Activated CD4-positive, alpha-beta memory T cell treated with anti-CD3 and anti-CD28 coated beads, Interleukin-2, amount 10 ng/mL, durations not matched to agents 7 days and 5 days (primary cell): ENCODE data around the gene CDC14A. TPM values are rescaled to one million over a fixed set of nuclear protein-coding genes. Genes with fewer than 3 reads are reported as not detected.

Source experiments
- CTCF ChIA-PET: fragments of 350-600 bp; sonication (Branson Sonifier 250); formaldehyde crosslinking; loops from one replicate; lab custom pipeline; 2021; ENCODE audit warnings: antibody characterized with exemption, inconsistent platforms; lab: Charles Lee
- POLR2A ChIA-PET: fragments of 350-600 bp; sonication (Branson Sonifier 250); formaldehyde crosslinking; loops from one replicate; lab custom pipeline; 2021; ENCODE audit warnings: antibody characterized with exemption; lab: Charles Lee
- DNase-seq: peaks from one replicate; pipeline ENCODE4 v3.0.0-alpha.2; 2020
- H3K27ac Mint-ChIP-seq: one replicate; pipeline ENCODE4 v1.8.0; 2021; ENCODE audit warnings: mild to moderate bottlenecking, mixed read lengths
- H3K27me3 Mint-ChIP-seq: one replicate; pipeline ENCODE4 v1.8.0; 2021; ENCODE audit warnings: mixed read lengths
- H3K36me3 Mint-ChIP-seq: one replicate; pipeline ENCODE4 v1.8.0; 2021; ENCODE audit warnings: low read depth, mixed read lengths
- H3K4me1 Mint-ChIP-seq: one replicate; pipeline ENCODE4 v1.8.0; 2021; ENCODE audit warnings: mixed read lengths
- H3K4me3 Mint-ChIP-seq: one replicate; pipeline ENCODE4 v1.8.0; 2021; ENCODE audit warnings: mild to moderate bottlenecking, mixed read lengths
- H3K9me3 Mint-ChIP-seq: one replicate; pipeline ENCODE4 v1.8.0; 2021; ENCODE audit warnings: mixed read lengths
- total RNA-seq, 2 experiments: library from RNA; stranded (reverse); gene quantifications; one replicate each; pipeline ENCODE4 v1.2.3, GENCODE V29; 2021

The CDC14A gene
- total RNA-seq, 2 experiments from 2014 or later, result 41.8 to 44.9 TPM

- no peak for DNase-seq
- no peaks in the 10 kb centered on the region for H3K4me1 Mint-ChIP-seq
- H3K36me3 Mint-ChIP-seq, result no peaks in the 10 kb centered on the region
- no peaks in the 10 kb centered on the region for H3K9me3 Mint-ChIP-seq
- ChIA-PET POLR2A (no interaction called here), CTCF (no interaction called here)
- no peak overlapping the region for H3K4me3 Mint-ChIP-seq
- H3K27ac Mint-ChIP-seq, result no peak overlapping the region
- peaks cover 6% of the 10 kb centered on the region for H3K27me3 Mint-ChIP-seq
Measured at GRCh38 chr1:100343897-100344296, 8.4 kb upstream of the CDC14A start.

GRCh38 chr1:100344774-100345173, 7.5 kb upstream of the CDC14A start:
- H3K4me3 Mint-ChIP-seq, result no peak overlapping the region
- H3K9me3 Mint-ChIP-seq, result no peaks in the 10 kb centered on the region
- no peak for DNase-seq
- no peak overlapping the region for H3K27ac Mint-ChIP-seq
- ChIA-PET POLR2A (no interaction called here), CTCF (no interaction called here)
- H3K36me3 Mint-ChIP-seq, result no peaks in the 10 kb centered on the region
- peaks cover 5% of the 10 kb centered on the region for H3K27me3 Mint-ChIP-seq
- H3K4me1 Mint-ChIP-seq, result no peaks in the 10 kb centered on the region

- Mint-ChIP-seq H3K36me3 (no peaks in the 10 kb centered on the region), H3K4me1 (peaks cover 8% of the 10 kb centered on the region), H3K27me3 (no peaks in the 10 kb centered on the region), H3K4me3 (no peak overlapping the region), H3K9me3 (no peaks in the 10 kb centered on the region), H3K27ac (no peak overlapping the region)
- ChIA-PET CTCF (no interaction called here), POLR2A (interaction anchor here (0.6 kb wide), 1 partner anchor 81 kb away, joined by 3 read pairs; no protein-coding TSS in a partner anchor)
- no peak for DNase-seq
Measured at GRCh38 chr1:100346387-100346786, 5.9 kb upstream of the CDC14A start.

GRCh38 chr1:100347009-100347966, 5.0 kb upstream of the CDC14A start:
- Mint-ChIP-seq H3K27me3 (no peaks in the 10 kb centered on the region), H3K9me3 (no peaks in the 10 kb centered on the region), H3K4me3 (no peak overlapping the region), H3K4me1 (peaks cover 8% of the 10 kb centered on the region), H3K27ac (no peak overlapping the region), H3K36me3 (no peaks in the 10 kb centered on the region)
- no peak for DNase-seq
- POLR2A ChIA-PET, result interaction anchor here (0.6 kb wide), 1 partner anchor 82 kb away, joined by 3 read pairs; no protein-coding TSS in a partner anchor
- CTCF ChIA-PET, result interaction anchor here (1.0 kb wide), 1 partner anchor 112 kb away, joined by 3 read pairs; no protein-coding TSS in a partner anchor

- H3K36me3 Mint-ChIP-seq, result peaks cover 9% of the 10 kb centered on the region
- no peak overlapping the region for H3K27ac Mint-ChIP-seq
- no peaks in the 10 kb centered on the region for H3K27me3 Mint-ChIP-seq
- no peaks in the 10 kb centered on the region for H3K9me3 Mint-ChIP-seq
- peaks cover 8% of the 10 kb centered on the region for H3K4me1 Mint-ChIP-seq
- DNase-seq, result no peak
- POLR2A ChIA-PET, result no interaction called here
- CTCF ChIA-PET, result no interaction called here
- H3K4me3 Mint-ChIP-seq, result no peak overlapping the region
Measured at GRCh38 chr1:100348549-100349144, 3.7 kb upstream of the CDC14A start.

GRCh38 chr1:100349246-100349645, 3.1 kb upstream of the CDC14A start:
- H3K27me3 Mint-ChIP-seq, result no peaks in the 10 kb centered on the region
- H3K27ac Mint-ChIP-seq, result no peak overlapping the region
- H3K4me1 Mint-ChIP-seq, result peaks cover 10% of the 10 kb centered on the region
- CTCF ChIA-PET, result no interaction called here
- DNase-seq, result no peak
- peaks cover 15% of the 10 kb centered on the region for H3K36me3 Mint-ChIP-seq
- no peak overlapping the region for H3K4me3 Mint-ChIP-seq
- no peaks in the 10 kb centered on the region for H3K9me3 Mint-ChIP-seq
- POLR2A ChIA-PET, result no interaction called here

- ChIA-PET POLR2A (interaction anchor here (0.9 to 6.3 kb wide), 14 partner anchors 45 to 313 kb away, joined by 3 to 96 read pairs (median 26); partner anchors contain the start of genes DBT, RTCA, SASS6 and TRMT13), CTCF (interaction anchor here (2.9 to 9.3 kb wide), 3 partner anchors 46 to 107 kb away, joined by 15 to 114 read pairs (median 22); partner anchors contain the start of gene RTCA)
- H3K27ac Mint-ChIP-seq, result peak overlapping the region; percentile 96
- no peaks in the 10 kb centered on the region for H3K9me3 Mint-ChIP-seq
- H3K27me3 Mint-ChIP-seq, result no peaks in the 10 kb centered on the region
- no peak for DNase-seq
- H3K4me1 Mint-ChIP-seq, result peaks cover 23% of the 10 kb centered on the region
- peak overlapping the region; percentile 90 for H3K4me3 Mint-ChIP-seq
- peaks cover 29% of the 10 kb centered on the region for H3K36me3 Mint-ChIP-seq
Measured at GRCh38 chr1:100350787-100351094, 1.6 kb upstream of the CDC14A start.

GRCh38 chr1:100351095-100351887, 1.0 kb upstream of the CDC14A start:
- peaks cover 34% of the 10 kb centered on the region for H3K36me3 Mint-ChIP-seq
- ChIA-PET POLR2A (interaction anchor here (0.9 to 6.3 kb wide), 26 partner anchors 13 to 545 kb away, joined by 3 to 96 read pairs (median 9); partner anchors contain the start of genes DBT, RTCA, SASS6 and SLC30A7), CTCF (interaction anchor here (0.5 to 9.3 kb wide), 7 partner anchors 45 to 542 kb away, joined by 3 to 114 read pairs (median 15); partner anchors contain the start of gene RTCA)

GRCh38 chr1:100353071-100353801, 930 bp downstream of the CDC14A start:
- POLR2A ChIA-PET, result interaction anchor here (0.7 to 6.3 kb wide), 31 partner anchors 9 to 543 kb away, joined by 3 to 96 read pairs (median 9); partner anchors contain the start of genes RTCA and SLC30A7
- peaks cover 49% of the 10 kb centered on the region for H3K36me3 Mint-ChIP-seq
- no peaks in the 10 kb centered on the region for H3K9me3 Mint-ChIP-seq
- DNase-seq, result peak; percentile 49
- peak overlapping the region; percentile 90 for H3K4me3 Mint-ChIP-seq
- peak overlapping the region; percentile 93 for H3K27ac Mint-ChIP-seq
- CTCF ChIA-PET, result interaction anchor here (0.7 to 9.3 kb wide), 16 partner anchors 13 to 185 kb away, joined by 3 to 114 read pairs (median 4); partner anchors contain the start of genes GPR88 and RTCA
- H3K4me1 Mint-ChIP-seq, result peaks cover 44% of the 10 kb centered on the region
- no peaks in the 10 kb centered on the region for H3K27me3 Mint-ChIP-seq

More at GRCh38 chr1:100351095-100351887, 1.0 kb upstream of the CDC14A start:
- peak overlapping the region; percentile 90 for H3K4me3 Mint-ChIP-seq
- peak overlapping the region; percentile 96 for H3K27ac Mint-ChIP-seq
- H3K9me3 Mint-ChIP-seq, result no peaks in the 10 kb centered on the region
- H3K27me3 Mint-ChIP-seq, result no peaks in the 10 kb centered on the region
- H3K4me1 Mint-ChIP-seq, result peaks cover 29% of the 10 kb centered on the region
- DNase-seq, result peak; percentile 90

GRCh38 chr1:100353988-100354387, 1.7 kb downstream of the CDC14A start:
- Mint-ChIP-seq H3K9me3 (no peaks in the 10 kb centered on the region), H3K4me1 (peaks cover 48% of the 10 kb centered on the region), H3K36me3 (peaks cover 53% of the 10 kb centered on the region), H3K27me3 (no peaks in the 10 kb centered on the region), H3K4me3 (peak overlapping the region; percentile 90), H3K27ac (peak overlapping the region; percentile 93)
- ChIA-PET POLR2A (interaction anchor here (1.4 to 6.3 kb wide), 20 partner anchors 8 to 325 kb away, joined by 4 to 96 read pairs (median 24); partner anchors contain the start of gene RTCA), CTCF (interaction anchor here (0.7 to 9.3 kb wide), 11 partner anchors 8 to 184 kb away, joined by 3 to 114 read pairs (median 4); partner anchors contain the start of gene GPR88)
- DNase-seq, result no peak

- Mint-ChIP-seq H3K27me3 (no peaks in the 10 kb centered on the region), H3K9me3 (no peaks in the 10 kb centered on the region), H3K27ac (peak overlapping the region; percentile 76), H3K4me3 (peak overlapping the region; percentile 90), H3K36me3 (peaks cover 62% of the 10 kb centered on the region), H3K4me1 (peaks cover 56% of the 10 kb centered on the region)
- ChIA-PET POLR2A (interaction anchor here (0.6 to 6.3 kb wide), 14 partner anchors 10 to 317 kb away, joined by 3 to 96 read pairs (median 39); partner anchors contain the start of gene RTCA), CTCF (interaction anchor here (0.7 to 9.3 kb wide), 9 partner anchors 7 to 103 kb away, joined by 3 to 114 read pairs (median 3); no protein-coding TSS in a partner anchor)
- peak; percentile 40 for DNase-seq
Measured at GRCh38 chr1:100354971-100355394, 2.7 kb downstream of the CDC14A start.
